ENCODE data around the gene KNCN. TPM values are rescaled to one million over a fixed set of nuclear protein-coding genes. Genes with fewer than 3 reads are reported as not detected.
A peak's percentile ranks its signal among the peaks of the same experiment; 100 is the strongest.

KNCN gene
- total RNA-seq, 1 donor from 2014 or later: not detected

DNA sequence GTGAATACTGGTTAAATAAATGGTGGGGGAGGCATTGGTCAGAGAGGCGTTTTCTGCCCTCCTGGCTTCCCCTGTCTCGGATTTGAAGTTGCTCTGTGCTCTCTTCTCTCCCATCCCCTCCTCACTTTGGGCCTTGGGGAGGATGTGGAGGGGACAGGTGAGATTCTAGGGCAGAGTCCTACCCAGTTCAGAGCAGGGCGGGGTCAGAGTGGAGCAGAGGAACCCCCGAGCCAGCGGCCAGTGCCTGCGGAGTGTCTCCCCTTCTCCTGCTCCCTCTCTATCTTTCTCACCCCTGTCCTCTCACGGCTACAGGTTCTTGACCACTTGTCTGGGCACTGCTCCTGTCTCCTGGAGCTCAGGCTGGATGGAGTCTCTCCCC is 8.1 kb downstream of the KNCN start:
- DNase-seq (ENCODE audit: extremely low spot score, unreplicated experiment): no peak
- H3K27ac Mint-ChIP-seq: no peak overlapping the region
- peaks cover 83% of the 10 kb centered on the region for H3K27me3 Mint-ChIP-seq
- H3K4me1 Mint-ChIP-seq (ENCODE audit: unreplicated experiment): peaks cover 4% of the 10 kb centered on the region
- H3K36me3 Mint-ChIP-seq: no peaks in the 10 kb centered on the region
- TF ChIP-seq CTCF (conservative IDR thresholded peaks at IDR 0.05): no peak
- H3K9me3 Mint-ChIP-seq: no peaks in the 10 kb centered on the region
- no peak overlapping the region for H3K4me3 Mint-ChIP-seq

DNA sequence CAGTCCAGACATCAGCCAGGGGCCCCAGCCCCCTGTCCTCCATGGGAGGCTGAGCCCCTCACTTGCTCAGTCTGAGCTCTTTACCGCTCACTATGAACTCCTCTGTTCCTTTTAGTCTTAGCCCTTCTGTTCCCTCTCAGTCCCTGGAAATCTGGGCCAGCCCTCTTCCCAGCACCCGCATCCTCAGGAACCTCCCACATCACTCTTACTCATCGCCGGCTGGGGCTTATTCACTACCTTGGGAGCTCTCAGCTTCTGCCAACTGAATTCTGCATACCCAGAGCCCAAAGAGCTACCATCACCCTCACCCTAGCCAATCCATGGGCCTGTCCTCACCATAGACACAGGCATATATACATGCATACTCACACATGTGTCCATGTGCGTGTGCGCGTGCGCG is 11.5 kb downstream of the KNCN start:
- no peak overlapping the region for H3K4me3 Mint-ChIP-seq
- no peak for DNase-seq (ENCODE audit: extremely low spot score, unreplicated experiment)
- no peaks in the 10 kb centered on the region for H3K36me3 Mint-ChIP-seq
- H3K4me1 Mint-ChIP-seq (ENCODE audit: unreplicated experiment): peaks cover 4% of the 10 kb centered on the region
- peaks cover 10% of the 10 kb centered on the region for H3K9me3 Mint-ChIP-seq
- H3K27me3 Mint-ChIP-seq: peaks cover 79% of the 10 kb centered on the region
- TF ChIP-seq CTCF (conservative IDR thresholded peaks at IDR 0.05): no peak
- H3K27ac Mint-ChIP-seq: no peak overlapping the region

DNA sequence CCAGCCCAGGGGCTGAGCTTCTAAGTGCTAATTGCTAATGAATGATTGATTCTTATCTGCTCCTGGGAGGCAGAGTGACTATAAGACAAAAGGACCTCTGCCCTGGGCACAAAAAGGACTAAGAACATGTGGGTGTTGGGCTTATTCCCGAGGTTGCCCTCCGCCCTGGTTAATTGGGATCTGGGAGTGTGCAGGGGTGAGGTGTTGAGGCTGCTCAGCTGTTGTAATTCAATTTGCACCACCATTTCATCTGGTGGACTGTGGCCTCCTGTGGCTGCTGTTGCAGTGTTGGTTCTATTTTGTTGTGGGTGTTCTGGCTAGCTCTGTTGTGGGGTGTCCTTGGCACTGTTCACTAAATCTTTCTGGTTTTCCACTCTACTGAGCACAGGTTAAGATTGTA is 13.3 kb downstream of the KNCN start:
- H3K36me3 Mint-ChIP-seq: no peaks in the 10 kb centered on the region
- H3K4me1 Mint-ChIP-seq (ENCODE audit: unreplicated experiment): no peaks in the 10 kb centered on the region
- TF ChIP-seq CTCF (conservative IDR thresholded peaks at IDR 0.05): no peak
- H3K4me3 Mint-ChIP-seq: no peak overlapping the region
- H3K9me3 Mint-ChIP-seq: peaks cover 10% of the 10 kb centered on the region
- peaks cover 77% of the 10 kb centered on the region for H3K27me3 Mint-ChIP-seq
- no peak overlapping the region for H3K27ac Mint-ChIP-seq
- DNase-seq (ENCODE audit: extremely low spot score, unreplicated experiment): no peak

DNA sequence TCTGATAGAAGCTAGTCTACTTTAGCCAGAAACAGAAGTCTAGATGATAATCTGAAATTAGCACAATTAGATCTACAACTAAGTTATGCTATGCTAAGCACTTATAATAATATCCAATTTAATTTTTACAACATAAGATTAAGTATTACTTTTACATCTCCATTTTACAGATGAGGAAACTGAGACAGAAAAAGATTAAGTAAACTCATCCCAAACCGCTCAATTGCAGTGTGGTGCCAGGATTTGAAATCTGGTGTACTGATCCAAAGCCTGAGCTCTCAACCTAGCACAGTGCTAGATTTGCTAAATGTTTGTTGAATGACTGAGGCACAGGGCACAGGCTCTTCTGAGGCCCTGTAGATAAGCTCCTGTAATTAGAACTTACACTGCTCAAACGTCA is 13.8 kb downstream of the KNCN start:
- no peaks in the 10 kb centered on the region for H3K4me1 Mint-ChIP-seq (ENCODE audit: unreplicated experiment)
- DNase-seq (ENCODE audit: extremely low spot score, unreplicated experiment): no peak

DNA sequence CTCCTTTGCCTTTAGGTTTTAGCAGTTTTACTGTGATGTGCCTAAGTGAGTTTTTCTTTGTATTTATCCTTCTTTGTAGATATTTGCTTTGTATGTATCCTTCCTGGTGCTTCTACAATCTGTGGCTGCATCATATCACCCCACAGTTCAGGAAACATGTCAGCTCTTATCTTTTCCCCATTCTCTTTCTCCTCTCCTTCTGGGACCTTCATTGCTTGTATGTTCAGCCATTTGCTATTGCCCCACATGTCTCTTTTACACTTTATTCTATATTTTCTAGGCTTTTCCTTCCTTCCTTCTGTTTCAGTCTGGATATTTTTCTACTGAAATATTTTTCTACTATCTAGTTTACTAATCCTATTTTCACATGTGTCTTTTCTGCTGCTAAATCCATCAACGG is 14.9 kb downstream of the KNCN start:
- H3K27ac Mint-ChIP-seq: no peak overlapping the region

More for the DNA sequence above, 13.8 kb downstream of the KNCN start:
- no peak for TF ChIP-seq CTCF (conservative IDR thresholded peaks at IDR 0.05)
- no peak overlapping the region for H3K27ac Mint-ChIP-seq
- no peaks in the 10 kb centered on the region for H3K36me3 Mint-ChIP-seq
- H3K4me3 Mint-ChIP-seq: no peak overlapping the region
- peaks cover 73% of the 10 kb centered on the region for H3K27me3 Mint-ChIP-seq
- peaks cover 10% of the 10 kb centered on the region for H3K9me3 Mint-ChIP-seq

More for the DNA sequence above, 14.9 kb downstream of the KNCN start:
- no peak for TF ChIP-seq CTCF (conservative IDR thresholded peaks at IDR 0.05)
- peak overlapping the region; percentile 13 for H3K4me3 Mint-ChIP-seq
- no peaks in the 10 kb centered on the region for H3K4me1 Mint-ChIP-seq (ENCODE audit: unreplicated experiment)
- DNase-seq (ENCODE audit: extremely low spot score, unreplicated experiment): no peak
- H3K9me3 Mint-ChIP-seq: peaks cover 10% of the 10 kb centered on the region
- H3K27me3 Mint-ChIP-seq: peaks cover 72% of the 10 kb centered on the region
- no peaks in the 10 kb centered on the region for H3K36me3 Mint-ChIP-seq
